ENCODE measurements around the gene FOXL3.

FOXL3 gene

DNA sequence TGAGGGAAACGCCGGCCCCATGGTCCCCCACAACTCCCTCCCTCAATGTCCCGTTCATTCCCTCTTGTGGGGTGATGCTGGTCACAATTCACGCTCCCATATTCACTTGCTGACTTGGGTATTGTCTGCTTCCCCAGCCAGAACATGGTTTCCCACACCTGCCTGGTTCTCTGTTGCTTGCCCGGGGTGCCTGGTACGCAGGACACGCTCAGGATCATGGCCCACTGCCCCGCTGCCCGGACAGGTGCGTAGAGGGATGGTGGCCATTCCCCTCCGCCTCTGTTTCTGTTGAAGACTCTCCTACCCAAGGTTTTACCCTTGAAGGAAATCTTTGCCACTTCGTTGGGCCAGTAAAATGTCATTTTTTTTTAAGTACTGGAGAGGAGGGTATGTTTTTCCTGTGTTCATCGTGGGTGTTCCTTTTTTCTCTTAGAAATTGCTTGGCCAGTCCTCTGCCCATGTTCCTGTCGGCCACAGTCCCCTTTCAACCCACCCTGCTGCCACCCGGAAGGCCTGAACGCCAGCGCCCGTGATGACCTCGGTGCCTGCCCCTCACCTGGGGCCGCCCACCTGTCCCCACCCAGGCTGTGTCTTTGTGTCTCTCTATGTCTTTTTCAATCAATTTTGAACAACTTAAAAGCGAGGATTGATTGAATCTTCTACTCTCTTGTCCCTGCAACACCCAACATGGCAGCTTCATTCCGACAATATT is 38.2 kb downstream of the FOXL3 start:
- H3K27ac ChIP-seq: no peak overlapping the region
- no peak for TF ChIP-seq ZFX (IDR thresholded peaks at IDR 0.05; ENCODE audit: borderline replicate concordance)
- TF ChIP-seq, protein P1, sequence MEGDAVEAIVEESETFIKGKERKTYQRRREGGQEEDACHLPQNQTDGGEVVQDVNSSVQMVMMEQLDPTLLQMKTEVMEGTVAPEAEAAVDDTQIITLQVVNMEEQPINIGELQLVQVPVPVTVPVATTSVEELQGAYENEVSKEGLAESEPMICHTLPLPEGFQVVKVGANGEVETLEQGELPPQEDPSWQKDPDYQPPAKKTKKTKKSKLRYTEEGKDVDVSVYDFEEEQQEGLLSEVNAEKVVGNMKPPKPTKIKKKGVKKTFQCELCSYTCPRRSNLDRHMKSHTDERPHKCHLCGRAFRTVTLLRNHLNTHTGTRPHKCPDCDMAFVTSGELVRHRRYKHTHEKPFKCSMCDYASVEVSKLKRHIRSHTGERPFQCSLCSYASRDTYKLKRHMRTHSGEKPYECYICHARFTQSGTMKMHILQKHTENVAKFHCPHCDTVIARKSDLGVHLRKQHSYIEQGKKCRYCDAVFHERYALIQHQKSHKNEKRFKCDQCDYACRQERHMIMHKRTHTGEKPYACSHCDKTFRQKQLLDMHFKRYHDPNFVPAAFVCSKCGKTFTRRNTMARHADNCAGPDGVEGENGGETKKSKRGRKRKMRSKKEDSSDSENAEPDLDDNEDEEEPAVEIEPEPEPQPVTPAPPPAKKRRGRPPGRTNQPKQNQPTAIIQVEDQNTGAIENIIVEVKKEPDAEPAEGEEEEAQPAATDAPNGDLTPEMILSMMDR (IDR thresholded peaks at IDR 0.05): no peak

DNA sequence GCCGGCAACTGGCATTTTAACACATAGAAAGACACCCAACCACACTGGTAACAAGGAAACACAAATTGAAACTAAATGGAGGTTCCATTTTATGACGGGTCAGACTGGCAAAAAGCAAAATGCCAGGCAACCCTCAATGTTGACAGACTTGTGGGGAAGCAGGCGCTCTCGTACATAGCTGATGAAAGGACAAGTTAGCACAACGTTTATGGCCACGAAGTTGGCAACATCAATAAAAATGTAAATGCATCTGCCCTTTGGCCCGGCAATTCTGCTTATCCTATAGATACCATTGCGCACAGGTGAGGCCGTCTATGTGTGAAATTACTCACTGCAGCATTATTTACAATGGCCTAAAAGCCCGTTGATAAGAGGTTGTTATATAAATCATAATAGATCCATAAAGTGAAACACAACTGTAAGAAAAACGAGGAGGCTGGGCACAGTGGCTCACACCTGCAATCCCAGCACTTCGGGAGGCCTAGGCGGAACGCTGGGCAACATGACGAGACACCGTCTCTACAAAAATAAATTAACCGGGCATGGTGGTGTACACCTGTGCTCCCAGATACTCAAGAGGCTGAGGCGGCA is 39.8 kb downstream of the FOXL3 start:
- TF ChIP-seq, protein P1 (IDR thresholded peaks at IDR 0.05): no peak
- no peak for TF ChIP-seq ZFX (IDR thresholded peaks at IDR 0.05; ENCODE audit: borderline replicate concordance)
- no peak overlapping the region for H3K27ac ChIP-seq

DNA sequence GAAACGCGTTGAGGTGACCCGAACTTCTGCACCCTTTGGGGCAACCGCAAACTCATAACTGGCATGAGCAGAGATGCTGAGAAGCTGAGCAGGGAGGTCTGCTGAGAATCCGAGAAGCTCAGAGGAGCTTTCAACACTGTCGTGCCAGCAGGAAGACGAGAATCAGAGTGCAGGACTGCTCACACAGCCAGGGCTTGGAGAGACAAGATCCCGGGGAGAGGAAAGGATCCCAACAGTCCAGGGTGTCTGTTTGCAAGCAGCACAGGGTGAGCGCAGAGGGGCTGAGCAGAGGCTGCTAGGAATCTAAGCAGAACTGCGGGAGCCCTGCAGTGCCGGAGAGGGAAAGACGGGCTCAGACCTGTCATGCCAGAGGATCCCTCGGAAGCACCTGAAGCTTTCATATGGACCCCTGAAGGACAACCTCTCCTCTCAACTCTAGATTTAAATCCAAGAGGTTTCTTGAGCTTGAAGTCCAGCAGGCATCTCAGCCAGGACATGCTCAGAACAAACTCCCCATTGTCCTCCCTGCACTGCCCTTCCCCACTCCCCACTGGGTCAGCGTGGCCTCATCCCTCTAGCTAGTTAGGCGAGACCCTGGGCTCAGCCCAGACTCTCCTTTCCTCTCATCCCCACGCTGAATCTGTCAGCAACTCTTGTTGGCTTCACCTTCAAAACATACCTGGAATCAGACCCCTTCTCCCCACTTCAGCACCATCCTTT is 40.7 kb downstream of the FOXL3 start:
- TF ChIP-seq, protein P1 (IDR thresholded peaks at IDR 0.05): no peak
- no peak for TF ChIP-seq ZFX (IDR thresholded peaks at IDR 0.05; ENCODE audit: borderline replicate concordance)

DNA sequence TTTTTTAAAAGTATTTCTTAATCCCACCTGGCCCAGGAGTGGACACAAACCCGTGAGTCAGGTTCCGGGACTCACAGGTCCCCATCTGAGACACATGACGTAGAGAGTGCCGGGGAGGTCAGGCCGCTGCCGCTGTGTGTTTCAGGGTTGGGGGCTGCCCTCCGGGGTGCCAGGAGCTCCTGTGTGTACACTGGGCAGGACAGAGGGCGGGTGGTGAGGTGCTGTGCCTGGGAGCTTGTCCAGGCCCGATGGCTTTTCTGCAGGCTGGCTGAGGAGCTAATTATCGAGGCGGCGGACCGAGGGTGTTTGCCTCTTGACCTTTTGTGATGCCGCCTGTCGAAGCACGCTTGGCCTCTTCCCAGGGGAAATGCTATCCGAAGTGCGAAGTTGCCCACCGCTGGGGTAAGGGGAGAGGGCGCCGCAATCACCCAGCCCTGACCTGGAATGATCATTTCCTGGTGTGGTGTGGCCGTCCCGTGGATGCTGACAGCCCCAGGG is 42.1 kb downstream of the FOXL3 start:
- no peak for TF ChIP-seq ZFX (IDR thresholded peaks at IDR 0.05; ENCODE audit: borderline replicate concordance)
- TF ChIP-seq, protein P1 (IDR thresholded peaks at IDR 0.05): no peak
- H3K27ac ChIP-seq: no peak overlapping the region

More for the DNA sequence above, 40.7 kb downstream of the FOXL3 start:
- H3K27ac ChIP-seq: no peak overlapping the region

DNA sequence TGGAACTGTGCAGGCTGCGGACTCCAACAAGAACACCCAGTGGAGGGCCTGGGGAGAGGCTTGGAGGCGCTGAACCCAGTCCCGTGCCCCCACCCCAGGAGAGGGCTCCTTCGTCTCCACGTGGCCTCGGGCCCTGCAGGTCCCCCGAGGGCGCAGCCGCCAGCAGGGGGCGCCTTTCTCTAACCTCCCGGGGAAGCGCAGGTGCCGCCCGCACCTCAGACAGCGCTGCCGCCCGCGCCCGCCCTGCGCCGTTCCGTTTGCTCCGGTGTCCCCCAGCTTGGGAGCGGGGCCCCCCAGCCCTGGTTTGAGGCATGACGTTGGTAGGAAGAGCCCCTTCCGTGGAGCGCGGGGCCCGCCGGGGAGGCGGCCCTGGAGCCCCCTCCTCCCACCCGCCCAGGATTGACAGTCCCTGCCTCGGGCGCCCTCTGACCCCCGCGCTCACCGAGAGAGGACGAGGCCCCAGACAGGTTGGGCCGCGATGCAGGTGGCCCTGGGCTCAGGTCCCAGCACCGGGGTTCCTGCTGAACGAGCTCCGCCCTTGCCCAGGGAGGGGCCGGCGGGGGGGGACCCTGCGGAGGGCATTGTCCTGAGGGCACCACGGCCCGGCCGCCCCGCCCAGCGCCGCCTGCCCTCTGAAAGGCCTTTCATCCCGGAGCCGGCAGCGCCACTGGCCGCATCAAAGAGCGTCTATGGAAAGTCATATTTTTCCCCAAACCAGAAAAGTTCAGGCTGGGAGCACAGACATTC is 42.8 kb downstream of the FOXL3 start:
- TF ChIP-seq, protein P1 (IDR thresholded peaks at IDR 0.05): peak; percentile 76
- no peak for TF ChIP-seq ZFX (IDR thresholded peaks at IDR 0.05; ENCODE audit: borderline replicate concordance)
- H3K27ac ChIP-seq: no peak overlapping the region

DNA sequence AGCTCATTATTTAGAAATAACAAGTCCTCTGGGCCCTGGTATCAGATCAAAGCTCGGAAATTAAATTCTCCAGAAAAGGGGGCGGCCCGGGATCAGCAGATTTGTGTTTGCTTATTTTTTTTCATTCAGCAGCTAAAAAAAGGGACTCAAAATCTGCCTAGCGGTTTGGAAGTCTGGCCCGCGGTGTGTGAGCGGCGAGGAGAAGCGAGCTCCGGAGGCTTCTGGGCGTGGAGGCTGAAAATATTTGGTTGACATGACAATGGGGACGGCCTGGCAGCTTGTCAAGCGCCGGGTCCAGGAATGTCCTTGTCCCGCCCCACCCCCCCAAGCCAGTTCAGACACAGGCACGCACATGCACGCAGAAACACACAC is 43.4 kb downstream of the FOXL3 start:
- no peak overlapping the region for H3K27ac ChIP-seq
- TF ChIP-seq, protein P1 (IDR thresholded peaks at IDR 0.05): no peak
- TF ChIP-seq ZFX (IDR thresholded peaks at IDR 0.05; ENCODE audit: borderline replicate concordance): no peak
